GM12873 (cell line): ENCODE measurements around the gene PTGR2.

Experiments used
- TF ChIP-seq, protein P1 (sequence below): IDR thresholded peaks from 2 replicates; pipeline ENCODE4 v1.5.1; 2012; ENCODE audit warnings: low read depth, mild to moderate bottlenecking, moderate library complexity, low read length, control low read depth; ENCODE audit not compliant: insufficient read depth; ENCODE audit errors: missing control alignments

The PTGR2 gene

DNA sequence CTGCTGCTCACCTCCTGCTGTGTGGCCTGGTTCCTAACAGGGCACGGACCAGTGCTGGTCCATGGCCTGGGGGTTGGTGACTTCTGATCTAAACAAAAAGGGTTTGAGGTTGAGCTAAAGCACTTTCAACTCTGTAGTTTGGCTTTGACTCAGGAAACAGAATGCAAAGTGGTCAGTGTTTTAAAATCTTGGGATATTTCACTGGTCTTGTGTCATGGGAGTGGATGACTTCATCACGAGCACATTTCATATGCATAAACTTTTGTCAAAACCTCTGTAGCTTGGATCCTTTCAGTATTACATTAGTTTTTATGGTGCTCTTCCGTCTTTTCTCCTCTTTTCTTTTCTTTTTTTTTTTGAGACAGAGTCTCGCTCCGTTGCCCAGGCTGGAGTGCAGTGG, 72.7 kb downstream of the PTGR2 start:
- TF ChIP-seq, protein P1, sequence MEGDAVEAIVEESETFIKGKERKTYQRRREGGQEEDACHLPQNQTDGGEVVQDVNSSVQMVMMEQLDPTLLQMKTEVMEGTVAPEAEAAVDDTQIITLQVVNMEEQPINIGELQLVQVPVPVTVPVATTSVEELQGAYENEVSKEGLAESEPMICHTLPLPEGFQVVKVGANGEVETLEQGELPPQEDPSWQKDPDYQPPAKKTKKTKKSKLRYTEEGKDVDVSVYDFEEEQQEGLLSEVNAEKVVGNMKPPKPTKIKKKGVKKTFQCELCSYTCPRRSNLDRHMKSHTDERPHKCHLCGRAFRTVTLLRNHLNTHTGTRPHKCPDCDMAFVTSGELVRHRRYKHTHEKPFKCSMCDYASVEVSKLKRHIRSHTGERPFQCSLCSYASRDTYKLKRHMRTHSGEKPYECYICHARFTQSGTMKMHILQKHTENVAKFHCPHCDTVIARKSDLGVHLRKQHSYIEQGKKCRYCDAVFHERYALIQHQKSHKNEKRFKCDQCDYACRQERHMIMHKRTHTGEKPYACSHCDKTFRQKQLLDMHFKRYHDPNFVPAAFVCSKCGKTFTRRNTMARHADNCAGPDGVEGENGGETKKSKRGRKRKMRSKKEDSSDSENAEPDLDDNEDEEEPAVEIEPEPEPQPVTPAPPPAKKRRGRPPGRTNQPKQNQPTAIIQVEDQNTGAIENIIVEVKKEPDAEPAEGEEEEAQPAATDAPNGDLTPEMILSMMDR = no peak
